ENCODE measurements around the gene GREB1. TPM values are rescaled to one million over a fixed set of nuclear protein-coding genes. Genes with fewer than 3 reads are reported as not detected.

The GREB1 gene
- total RNA-seq, 1 donor = 0.10 TPM

DNA sequence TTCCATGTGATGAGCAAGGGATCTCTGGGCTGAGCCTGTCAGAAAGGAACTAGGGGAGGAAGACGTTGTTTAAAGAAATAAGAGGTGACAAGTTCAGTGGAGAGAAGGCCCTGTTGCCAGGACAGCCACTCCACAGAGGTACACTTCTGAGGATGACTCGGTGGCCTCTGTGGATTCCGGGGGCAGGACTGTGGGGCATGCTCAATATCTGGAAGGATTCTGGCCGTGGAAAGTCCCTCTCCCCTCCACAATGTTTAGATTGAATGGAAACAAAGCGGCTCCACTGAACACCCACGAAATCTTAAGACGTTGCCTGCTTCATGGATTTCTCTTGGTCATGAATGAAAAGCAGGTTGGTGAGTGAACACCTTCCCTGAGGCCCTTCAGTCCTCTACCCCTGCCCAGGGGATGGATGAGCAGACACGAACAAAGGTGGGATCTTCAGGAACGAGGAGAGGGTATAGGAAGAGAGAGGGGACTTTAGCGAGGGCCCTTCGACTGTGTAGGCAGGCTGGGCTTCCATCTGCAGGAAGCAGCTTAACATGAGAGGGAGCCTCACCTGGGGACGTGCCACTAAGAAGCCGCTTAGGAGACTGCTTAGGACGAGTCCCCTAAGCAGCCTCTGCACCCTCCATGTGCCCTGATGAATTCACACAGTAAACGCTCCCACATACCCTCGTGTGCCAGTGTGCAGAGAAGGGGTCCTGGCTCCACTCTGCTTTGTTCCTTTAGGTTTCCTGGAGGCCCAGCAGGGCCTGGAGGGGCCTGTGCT, 134.2 kb downstream of the GREB1 start:
- no peaks in the 10 kb centered on the region for H3K9me3 ChIP-seq (ENCODE audit: low read depth, low read length)
- peaks cover 19% of the 10 kb centered on the region for H3K27me3 ChIP-seq (ENCODE audit: insufficient read depth, low read length)
- no peak overlapping the region for H3K4me3 ChIP-seq (ENCODE audit: low read length)
- H3K4me1 ChIP-seq (ENCODE audit: insufficient read depth, low read length) = no peaks in the 10 kb centered on the region

DNA sequence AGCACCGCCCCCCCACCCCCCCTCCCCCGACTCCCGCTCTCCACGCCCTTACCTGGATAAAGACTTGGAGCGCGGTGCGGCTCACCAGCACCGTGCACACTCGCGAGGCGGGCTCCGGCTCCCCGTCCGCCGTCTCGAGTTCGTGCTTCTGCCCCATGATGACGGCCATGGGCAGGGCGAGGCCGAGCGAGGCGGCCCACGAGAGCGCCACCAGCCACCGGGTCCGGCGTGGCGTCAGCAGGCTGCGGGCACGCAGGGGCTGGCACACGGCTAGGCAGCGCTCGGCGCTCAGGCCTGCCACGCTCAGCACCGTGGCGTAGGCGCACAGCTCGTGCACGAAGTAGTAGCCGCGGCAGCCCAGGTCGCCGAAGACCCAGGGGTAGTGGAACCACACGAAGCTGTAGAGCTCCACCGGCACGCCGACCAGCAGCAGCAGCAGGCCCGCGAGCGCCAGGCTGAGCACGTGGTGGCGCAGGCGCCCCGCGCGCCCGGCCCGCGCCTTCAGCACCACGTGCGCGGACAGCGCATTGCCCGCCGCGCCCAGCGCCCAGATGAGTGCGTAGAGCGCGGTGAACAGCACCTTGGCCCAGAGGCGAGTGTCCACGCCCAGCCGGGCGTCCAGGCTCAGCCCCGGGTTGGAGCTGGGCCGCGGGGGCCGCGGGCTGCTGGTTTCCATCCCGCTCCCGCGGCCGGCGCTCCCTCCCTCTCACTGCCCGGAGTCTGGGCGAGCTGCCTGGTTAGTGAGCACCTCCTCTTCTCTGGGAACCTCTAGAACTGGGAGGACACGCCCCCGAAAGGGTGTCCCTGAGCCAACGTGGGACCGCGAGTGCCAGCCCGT, 135.8 kb downstream of the GREB1 start, which contains the start of gene NTSR2:
TSS of gene NTSR2 (minus strand) at position 742 of the 838 bp plus-strand sequence. CDS start at position 676, 66 bp downstream.
- no peaks in the 10 kb centered on the region for H3K4me1 ChIP-seq (ENCODE audit: insufficient read depth, low read length)
- H3K9me3 ChIP-seq (ENCODE audit: low read depth, low read length) = no peaks in the 10 kb centered on the region
- H3K27me3 ChIP-seq (ENCODE audit: insufficient read depth, low read length) = peaks cover 19% of the 10 kb centered on the region
- no peak within 1 kb of the TSS for H3K4me3 ChIP-seq (ENCODE audit: low read length)

DNA sequence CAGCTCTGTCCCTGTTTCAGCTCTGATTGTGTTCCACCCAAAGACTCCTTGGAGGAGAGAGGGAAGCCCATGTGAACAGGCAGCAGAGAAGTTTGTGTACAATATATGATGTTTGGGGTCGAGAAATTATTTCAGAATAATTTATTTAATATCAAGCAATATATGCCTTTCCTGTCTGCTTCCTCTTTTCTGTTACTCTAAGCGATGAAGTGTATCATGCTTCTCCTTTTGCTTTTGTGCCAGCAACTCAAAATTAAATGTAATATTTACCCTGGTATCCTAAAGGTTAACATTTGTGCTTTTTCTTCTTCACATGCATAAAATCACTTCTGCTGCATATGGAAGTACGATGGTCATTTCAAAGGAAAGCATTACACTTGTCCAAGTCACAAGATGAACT, 138.6 kb downstream of the GREB1 start:
- Histone ChIP-seq H3K27me3 (ENCODE audit: insufficient read depth, low read length) (peaks cover 29% of the 10 kb centered on the region), H3K4me3 (ENCODE audit: low read length) (no peak overlapping the region), H3K9me3 (ENCODE audit: low read depth, low read length) (no peaks in the 10 kb centered on the region), H3K4me1 (ENCODE audit: insufficient read depth, low read length) (no peaks in the 10 kb centered on the region)

DNA sequence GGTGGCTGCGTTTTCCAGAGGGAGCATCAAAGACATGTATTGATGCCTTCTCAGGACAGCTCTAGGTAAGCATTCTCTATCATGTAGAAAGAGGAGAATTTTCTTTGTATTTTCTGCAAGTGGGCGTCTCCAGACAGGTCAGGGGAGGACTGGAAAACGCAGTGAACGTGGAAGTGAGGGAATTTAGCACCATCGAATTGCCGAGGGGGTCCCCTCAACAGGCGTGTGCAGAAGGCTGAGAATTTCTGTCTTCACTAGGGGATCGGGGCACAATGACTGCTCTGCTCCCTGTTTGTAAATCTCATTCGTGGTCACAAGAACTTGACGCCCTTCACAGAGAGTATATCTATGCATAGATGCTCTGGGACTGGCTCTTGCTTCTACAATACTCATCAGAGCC, 141.1 kb downstream of the GREB1 start:
- Histone ChIP-seq H3K4me3 (ENCODE audit: low read length) (no peak overlapping the region), H3K27me3 (ENCODE audit: insufficient read depth, low read length) (peaks cover 30% of the 10 kb centered on the region), H3K4me1 (ENCODE audit: insufficient read depth, low read length) (no peaks in the 10 kb centered on the region), H3K9me3 (ENCODE audit: low read depth, low read length) (no peaks in the 10 kb centered on the region)

DNA sequence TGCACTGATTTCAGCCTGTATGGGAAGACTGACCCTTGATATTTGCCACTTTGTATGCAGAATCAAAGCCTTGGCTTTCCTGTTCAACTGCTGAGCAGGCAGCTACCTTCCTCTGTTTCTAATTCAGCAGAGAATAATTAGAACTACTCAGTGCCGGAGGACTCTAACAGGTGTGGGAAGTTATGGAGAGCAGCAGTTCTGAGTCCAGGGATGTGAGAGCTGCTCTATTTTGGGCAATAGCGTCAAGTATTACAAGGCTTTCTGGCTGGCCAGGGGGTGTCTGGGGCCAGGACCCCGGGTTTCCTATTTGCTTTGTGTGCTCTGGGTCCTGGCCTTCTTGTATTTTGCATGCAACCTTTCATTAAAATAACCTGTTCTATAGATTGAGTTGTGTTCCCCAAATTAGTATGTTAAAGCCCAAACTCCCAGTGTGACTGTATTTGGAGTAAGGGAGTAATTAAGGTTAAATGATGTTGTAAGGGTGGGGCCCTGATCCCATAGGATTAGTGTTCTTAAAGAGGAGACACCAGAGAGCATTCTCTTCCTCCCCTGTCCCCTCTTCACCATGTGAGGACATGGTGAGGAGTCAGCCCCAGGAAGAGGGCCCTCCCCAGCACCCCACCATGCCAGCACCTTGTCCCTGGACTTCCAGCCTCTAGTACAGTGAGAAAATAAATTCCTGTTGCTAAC, 141.7 kb downstream of the GREB1 start:
- H3K4me1 ChIP-seq (ENCODE audit: insufficient read depth, low read length) = no peaks in the 10 kb centered on the region
- H3K9me3 ChIP-seq (ENCODE audit: low read depth, low read length) = no peaks in the 10 kb centered on the region
- no peak overlapping the region for H3K4me3 ChIP-seq (ENCODE audit: low read length)
- H3K27me3 ChIP-seq (ENCODE audit: insufficient read depth, low read length) = peaks cover 24% of the 10 kb centered on the region

DNA sequence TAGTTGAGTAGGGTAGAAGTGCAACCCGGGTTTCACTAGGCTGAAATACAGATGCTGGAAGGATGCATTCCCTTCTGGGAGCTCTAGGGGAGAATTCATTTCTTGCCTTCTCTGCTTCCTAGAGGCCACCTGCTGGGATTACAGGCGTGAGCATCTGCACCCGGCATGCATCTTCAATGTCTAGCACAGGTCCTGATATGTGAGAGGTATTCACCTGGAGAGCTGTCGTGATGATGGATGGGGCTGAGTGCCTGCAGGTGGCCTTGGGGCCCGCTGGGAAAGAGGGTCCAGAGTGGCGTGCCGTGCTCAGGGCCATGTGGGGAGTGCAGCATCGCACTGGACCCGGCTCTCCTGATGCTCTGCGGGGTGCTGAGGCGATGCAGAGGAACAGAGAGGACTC, 142.8 kb downstream of the GREB1 start:
- H3K9me3 ChIP-seq (ENCODE audit: low read depth, low read length) = no peaks in the 10 kb centered on the region
- no peaks in the 10 kb centered on the region for H3K4me1 ChIP-seq (ENCODE audit: insufficient read depth, low read length)
- H3K4me3 ChIP-seq (ENCODE audit: low read length) = no peak overlapping the region
- H3K27me3 ChIP-seq (ENCODE audit: insufficient read depth, low read length) = peaks cover 15% of the 10 kb centered on the region

DNA sequence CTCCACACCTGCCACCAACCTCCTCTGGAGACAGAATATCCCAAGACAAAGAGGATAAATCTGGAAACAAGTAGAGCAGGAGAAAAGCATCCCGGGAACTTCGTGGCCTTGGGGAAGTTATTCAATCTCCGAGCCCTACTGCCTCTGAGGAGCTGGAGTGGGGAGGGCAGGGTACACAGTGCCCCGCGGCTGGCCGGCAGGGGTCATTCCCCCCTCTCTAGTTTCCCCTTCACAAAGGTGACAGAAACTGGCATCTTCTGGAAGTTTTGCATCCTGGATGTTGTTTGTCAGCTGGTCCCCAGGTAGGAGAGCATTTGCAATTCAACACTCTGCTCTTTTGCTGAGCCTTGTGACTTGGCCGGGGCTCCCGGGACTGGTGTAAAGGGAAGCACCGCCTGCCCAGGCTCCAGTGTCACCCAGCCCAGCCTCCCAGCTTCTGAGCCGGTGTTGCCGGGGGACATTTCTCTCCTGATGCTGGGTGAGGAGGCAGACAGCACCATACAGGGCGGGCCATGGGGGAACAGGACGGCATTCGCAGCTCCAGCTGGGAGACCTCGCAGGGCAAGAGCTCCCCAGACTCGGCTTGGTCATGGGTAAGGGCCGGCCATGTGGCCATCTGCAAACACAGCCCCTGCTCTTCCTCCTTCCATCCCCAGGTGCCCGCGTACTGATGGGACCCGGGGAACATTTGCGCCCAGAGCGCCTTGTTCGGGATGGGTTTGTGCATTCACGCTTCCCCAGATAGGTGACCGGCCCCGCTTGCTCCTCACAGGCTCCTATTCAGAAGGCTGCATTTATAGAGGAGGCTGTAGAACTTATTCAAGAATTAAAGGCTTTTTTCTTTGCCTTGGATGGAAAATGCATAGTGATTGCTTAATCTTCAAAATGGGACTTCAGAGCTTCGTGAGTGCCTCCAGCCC, 143.6 kb downstream of the GREB1 start:
- Histone ChIP-seq H3K9me3 (ENCODE audit: low read depth, low read length) (no peaks in the 10 kb centered on the region), H3K27me3 (ENCODE audit: insufficient read depth, low read length) (peaks cover 12% of the 10 kb centered on the region), H3K4me3 (ENCODE audit: low read length) (no peak overlapping the region), H3K4me1 (ENCODE audit: insufficient read depth, low read length) (no peaks in the 10 kb centered on the region)

DNA sequence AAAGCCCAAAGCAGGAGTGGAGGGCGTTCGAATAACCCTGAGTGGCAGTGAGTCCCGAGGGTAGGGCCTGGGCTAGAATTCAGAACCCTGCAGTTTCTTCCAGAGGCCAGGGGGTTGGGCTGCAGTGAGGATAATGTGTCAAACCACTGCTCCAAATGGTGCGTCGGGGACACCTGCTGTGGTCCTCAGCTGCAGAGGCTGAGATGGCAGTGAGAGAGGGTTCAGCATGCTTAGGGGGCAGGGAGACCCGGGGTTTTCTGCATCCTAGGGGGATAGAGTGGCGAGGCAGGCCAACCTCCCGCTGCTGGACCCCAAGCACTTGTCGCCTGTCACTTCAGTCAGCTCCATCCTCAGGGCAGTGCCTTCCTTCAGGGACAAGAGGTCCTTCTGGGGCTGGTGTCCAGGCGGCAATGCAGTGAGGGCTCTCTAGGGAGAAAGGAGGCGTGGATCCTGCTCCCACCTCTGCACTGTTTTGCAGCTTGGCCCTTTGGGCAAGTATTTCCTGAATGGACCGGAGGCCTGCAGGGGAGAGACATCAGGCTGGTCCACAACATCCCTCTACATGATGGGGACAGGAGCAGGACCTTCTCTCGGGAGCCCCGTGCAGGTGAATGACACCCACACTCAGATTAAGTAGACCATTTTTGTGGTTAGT, 144.6 kb downstream of the GREB1 start:
- H3K9me3 ChIP-seq (ENCODE audit: low read depth, low read length) = no peaks in the 10 kb centered on the region
- no peaks in the 10 kb centered on the region for H3K4me1 ChIP-seq (ENCODE audit: insufficient read depth, low read length)
- H3K27me3 ChIP-seq (ENCODE audit: insufficient read depth, low read length) = peaks cover 12% of the 10 kb centered on the region
- H3K4me3 ChIP-seq (ENCODE audit: low read length) = no peak overlapping the region

DNA sequence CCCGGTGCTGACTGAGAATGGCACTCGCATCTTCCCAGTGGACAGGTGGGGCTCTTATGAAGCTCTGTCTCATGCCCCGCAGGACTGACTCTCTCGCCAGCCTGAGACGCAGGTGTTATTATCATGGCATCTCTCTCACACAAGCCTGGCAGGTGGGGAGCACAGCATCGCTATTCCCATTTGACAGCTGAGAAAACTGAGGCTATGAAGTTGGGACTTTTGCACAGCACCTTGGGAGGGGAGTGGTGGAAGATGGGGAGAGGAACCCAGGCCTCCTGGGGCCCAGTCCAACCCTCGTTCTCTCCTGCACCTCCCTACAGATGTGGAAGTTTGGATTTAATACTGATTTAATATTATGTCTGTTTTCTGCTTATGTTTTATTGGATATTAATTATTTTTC, 145.2 kb downstream of the GREB1 start:
- peaks cover 12% of the 10 kb centered on the region for H3K27me3 ChIP-seq (ENCODE audit: insufficient read depth, low read length)
- no peaks in the 10 kb centered on the region for H3K9me3 ChIP-seq (ENCODE audit: low read depth, low read length)
- no peak overlapping the region for H3K4me3 ChIP-seq (ENCODE audit: low read length)
- no peaks in the 10 kb centered on the region for H3K4me1 ChIP-seq (ENCODE audit: insufficient read depth, low read length)

DNA sequence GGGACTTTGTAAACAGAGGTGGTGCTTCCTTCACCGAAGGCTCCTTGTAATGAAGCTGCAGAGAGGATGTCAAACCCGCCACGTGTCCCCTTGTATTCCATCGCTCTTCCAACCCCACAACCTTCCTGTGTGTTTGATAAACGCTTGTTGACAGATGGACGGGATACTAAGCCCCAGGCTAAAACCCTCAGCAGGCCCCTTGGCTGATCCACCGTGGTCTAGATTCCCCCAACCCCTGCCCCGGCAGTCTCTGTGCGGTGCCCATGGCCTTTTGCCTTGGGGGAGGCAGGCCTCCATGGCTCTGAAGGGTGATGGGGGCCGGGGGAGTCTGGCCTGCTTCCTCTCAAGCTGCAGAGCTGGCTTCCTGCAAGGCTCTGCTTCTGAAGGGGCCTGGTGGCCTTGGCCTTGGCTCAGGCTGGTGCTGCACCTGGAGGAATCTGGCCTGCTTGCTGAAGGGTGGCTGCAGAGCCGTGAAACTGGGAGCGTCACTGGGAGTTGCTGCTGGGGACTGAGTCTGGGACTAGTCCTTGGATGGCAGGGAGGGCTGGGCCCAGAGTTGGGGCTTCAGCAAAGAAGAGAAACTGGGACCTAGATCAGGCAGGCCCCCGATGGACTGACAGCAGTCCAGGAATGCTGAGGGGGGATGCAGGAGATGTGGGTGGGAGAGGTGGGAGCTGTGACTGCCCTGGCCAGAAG, 145.8 kb downstream of the GREB1 start:
- Histone ChIP-seq H3K9me3 (ENCODE audit: low read depth, low read length) (no peaks in the 10 kb centered on the region), H3K4me3 (ENCODE audit: low read length) (no peak overlapping the region), H3K4me1 (ENCODE audit: insufficient read depth, low read length) (no peaks in the 10 kb centered on the region), H3K27me3 (ENCODE audit: insufficient read depth, low read length) (peaks cover 12% of the 10 kb centered on the region)

DNA sequence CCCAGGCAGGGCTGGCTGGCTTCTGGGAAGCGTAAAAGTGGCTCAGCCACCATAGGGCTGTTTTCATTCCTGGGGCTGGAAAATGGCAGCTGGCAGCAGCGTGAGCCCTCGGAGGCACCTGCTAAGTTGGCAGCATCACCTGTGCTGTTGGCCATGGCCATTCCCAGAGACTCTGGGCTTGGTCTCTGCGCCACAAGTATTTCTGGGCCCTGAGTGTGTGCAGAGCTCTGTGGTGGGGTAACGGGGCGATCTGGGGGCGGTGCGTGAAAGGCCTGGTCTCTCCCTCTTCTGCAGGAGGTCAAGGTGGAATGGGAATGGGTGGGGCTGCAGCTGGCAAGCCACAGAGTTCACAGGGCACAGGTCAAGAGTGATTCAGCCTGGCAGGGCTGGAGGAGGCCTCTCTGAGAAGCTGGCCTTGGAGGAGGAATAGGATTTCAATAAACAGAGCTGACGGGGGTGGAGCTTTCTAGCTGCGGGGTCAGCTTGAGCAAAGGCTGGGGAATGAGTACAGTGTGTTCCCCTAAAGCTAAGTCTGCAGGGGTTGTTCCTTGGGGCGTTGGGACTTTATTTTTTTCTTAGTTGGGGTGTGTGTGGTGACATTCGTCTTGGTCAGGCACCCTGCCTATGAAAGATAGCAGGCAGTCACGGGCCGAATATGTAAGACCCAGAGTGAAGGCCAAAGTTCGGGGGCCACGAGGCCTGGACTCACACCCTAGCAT, 146.5 kb downstream of the GREB1 start:
- H3K4me3 ChIP-seq (ENCODE audit: low read length) = no peak overlapping the region
- peaks cover 9% of the 10 kb centered on the region for H3K27me3 ChIP-seq (ENCODE audit: insufficient read depth, low read length)
- H3K9me3 ChIP-seq (ENCODE audit: low read depth, low read length) = no peaks in the 10 kb centered on the region
- no peaks in the 10 kb centered on the region for H3K4me1 ChIP-seq (ENCODE audit: insufficient read depth, low read length)

DNA sequence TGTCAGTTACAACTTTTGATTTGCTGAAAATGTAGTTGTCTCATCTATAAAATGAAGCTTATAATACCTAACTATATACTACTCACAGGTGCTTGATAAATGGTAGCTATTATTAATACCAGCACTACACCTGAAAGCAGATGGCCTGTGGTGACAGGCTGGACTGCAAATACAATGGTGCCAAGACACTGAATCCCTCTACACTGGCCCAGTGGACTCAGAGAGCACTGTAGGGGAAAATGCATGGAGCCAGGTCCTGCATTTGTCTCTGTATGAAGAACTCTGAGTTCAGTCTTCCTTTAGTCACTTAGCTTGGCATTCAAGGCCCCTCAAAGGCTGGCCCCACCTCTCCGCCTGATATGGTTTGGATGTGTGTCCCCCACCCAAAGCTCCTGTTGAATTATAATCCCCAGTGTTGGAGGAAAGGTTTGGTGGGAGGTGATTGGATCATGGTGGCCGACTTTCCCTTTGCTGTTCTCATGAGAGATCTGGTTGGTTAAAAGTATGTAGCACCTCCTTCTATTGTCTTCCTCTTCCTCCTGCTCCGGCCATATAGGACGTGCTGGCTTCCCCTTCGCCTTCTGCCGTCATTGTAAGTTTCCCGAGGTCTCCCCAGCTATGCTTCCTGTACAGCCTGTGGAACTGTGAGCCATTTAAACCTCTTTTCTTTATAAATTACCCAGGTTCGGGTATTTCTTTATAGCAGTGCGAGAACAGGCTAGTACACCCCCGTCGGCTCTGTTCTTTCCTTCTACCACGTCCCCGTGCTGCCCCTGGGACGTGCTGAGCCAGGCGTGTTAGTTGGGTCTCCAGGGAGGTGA, 147.3 kb downstream of the GREB1 start:
- H3K9me3 ChIP-seq (ENCODE audit: low read depth, low read length) = no peaks in the 10 kb centered on the region
- peaks cover 5% of the 10 kb centered on the region for H3K27me3 ChIP-seq (ENCODE audit: insufficient read depth, low read length)
- no peak overlapping the region for H3K4me3 ChIP-seq (ENCODE audit: low read length)
- H3K4me1 ChIP-seq (ENCODE audit: insufficient read depth, low read length) = no peaks in the 10 kb centered on the region

All from mononuclear cell (primary cell).